GM23338 (cell line): ENCODE measurements around the gene EMILIN2. TPM values are rescaled to one million over a fixed set of nuclear protein-coding genes. Genes with fewer than 3 reads are reported as not detected.

Experiments
- ATAC-seq: fragments of 200-7000 bp; cut with Tn5 transposase; 3 replicates; pipeline ENCODE4 v1.9.1; 2020
- DNase-seq: peaks from one replicate; pipeline ENCODE4 v3.0.0-alpha.2; 2015; ENCODE audit warnings: low spot score
- H2AFZ ChIP-seq: fragments of 200-600 bp; sonication (generic); 2 replicates; pipeline ENCODE4 v1.8.0; 2016; ENCODE audit warnings: antibody characterized with exemption, mild to moderate bottlenecking, moderate library complexity
- H3F3A ChIP-seq: fragments of 200-600 bp; sonication (generic); replicated peaks from 2 replicates; pipeline ENCODE4 v1.8.0; 2017; ENCODE audit warnings: antibody characterized with exemption, mixed run types, low read depth
- H3K27ac ChIP-seq: fragments of 200-600 bp; sonication (generic); 2 replicates; pipeline ENCODE4 v1.6.1; 2016; ENCODE audit warnings: low read depth
- H3K27me3 ChIP-seq: fragments of 200-600 bp; sonication (generic); 2 replicates; pipeline ENCODE4 v1.8.0; 2016; ENCODE audit warnings: mild to moderate bottlenecking, mixed run types, moderate library complexity; ENCODE audit not compliant: insufficient read depth
- H3K36me3 ChIP-seq: fragments of 200-600 bp; sonication (generic); 2 replicates; pipeline ENCODE4 v1.8.0; 2016; ENCODE audit warnings: mild to moderate bottlenecking; ENCODE audit not compliant: insufficient read depth
- H3K4me1 ChIP-seq: fragments of 200-600 bp; sonication (generic); 2 replicates; pipeline ENCODE4 v1.8.0; 2016; ENCODE audit warnings: mild to moderate bottlenecking, moderate library complexity; ENCODE audit not compliant: insufficient read depth
- H3K4me2 ChIP-seq: fragments of 200-600 bp; sonication (generic); 2 replicates; pipeline ENCODE4 v1.7.1; 2017; ENCODE audit warnings: mixed run types
- H3K4me3 ChIP-seq: fragments of 200-600 bp; sonication (generic); 2 replicates; pipeline ENCODE4 v1.6.1; 2016; ENCODE audit warnings: mixed run types
- H3K79me2 ChIP-seq: fragments of 200-600 bp; sonication (generic); replicated peaks from 2 replicates; pipeline ENCODE4 v1.8.0; 2017; ENCODE audit warnings: mild to moderate bottlenecking; ENCODE audit not compliant: insufficient read depth
- H3K9me2 ChIP-seq: fragments of 200-600 bp; sonication (generic); 2 replicates; pipeline ENCODE4 v1.8.0; 2017; ENCODE audit not compliant: insufficient read depth
- H4K20me1 ChIP-seq: fragments of 200-600 bp; sonication (generic); replicated peaks from 2 replicates; pipeline ENCODE4 v1.8.0; 2017; ENCODE audit warnings: mild to moderate bottlenecking; ENCODE audit not compliant: insufficient read depth
- H3K27ac Mint-ChIP-seq: 2 replicates; pipeline ENCODE4 v1.8.0; 2020; ENCODE audit warnings: inconsistent platforms, mild to moderate bottlenecking, moderate library complexity, mixed read lengths
- H3K27me3 Mint-ChIP-seq: 3 replicates; pipeline ENCODE4 v1.8.0; 2022; ENCODE audit warnings: low read depth, mild to moderate bottlenecking, moderate library complexity, mixed read lengths, inconsistent platforms; ENCODE audit not compliant: insufficient read depth, poor library complexity
- H3K36me3 Mint-ChIP-seq: 3 replicates; pipeline ENCODE4 v1.8.0; 2021; ENCODE audit warnings: low read depth, mild to moderate bottlenecking, inconsistent platforms, moderate library complexity, mixed read lengths
- H3K4me1 Mint-ChIP-seq: 3 replicates; pipeline ENCODE4 v1.8.0; 2020; ENCODE audit warnings: mild to moderate bottlenecking, inconsistent platforms, mixed read lengths
- H3K4me3 Mint-ChIP-seq: 3 replicates; pipeline ENCODE4 v1.8.0; 2021; ENCODE audit warnings: moderate library complexity, mild to moderate bottlenecking, inconsistent platforms, mixed read lengths
- H3K9me3 Mint-ChIP-seq: 3 replicates; pipeline ENCODE4 v1.8.0; 2020; ENCODE audit warnings: moderate library complexity, mild to moderate bottlenecking, inconsistent platforms, mixed read lengths
- ETS1 ChIP-seq: IDR thresholded peaks from 2 replicates; pipeline ENCODE4 v1.6.1; 2016; ENCODE audit warnings: antibody characterized with exemption
- EZH2 ChIP-seq: fragments of 200-600 bp; sonication (generic); IDR thresholded peaks from one replicate; pipeline ENCODE4 v1.8.0; 2017; ENCODE audit warnings: antibody characterized with exemption, mild to moderate bottlenecking, low read depth; ENCODE audit not compliant: unreplicated experiment
- EZH2phosphoT487 ChIP-seq: fragments of 200-600 bp; sonication (generic); IDR thresholded peaks from one replicate; pipeline ENCODE4 v1.8.1; 2018; ENCODE audit warnings: antibody characterized with exemption; ENCODE audit not compliant: unreplicated experiment
- NANOG ChIP-seq: IDR thresholded peaks from 2 replicates; pipeline ENCODE4 v1.6.1; 2016; ENCODE audit warnings: antibody characterized with exemption, borderline replicate concordance
- POLR2AphosphoS5 ChIP-seq: IDR thresholded peaks from 2 replicates; pipeline ENCODE4 v1.6.1; 2016; ENCODE audit warnings: antibody characterized with exemption, low read depth
- REST ChIP-seq: IDR thresholded peaks from one replicate; pipeline ENCODE4 v1.6.1; 2018; ENCODE audit warnings: antibody characterized with exemption; ENCODE audit not compliant: unreplicated experiment
- ZNF114 ChIP-seq: fragments of 250-450 bp; sonication (Bioruptor Pico); IDR thresholded peaks from 2 replicates; pipeline ENCODE4 v1.5.0; 2020; ENCODE audit warnings: mild to moderate bottlenecking, moderate library complexity
- ZNF462 ChIP-seq: fragments of 250-450 bp; sonication (Bioruptor Pico); IDR thresholded peaks from 2 replicates; pipeline ENCODE4 v1.5.0; 2020; ENCODE audit warnings: mild to moderate bottlenecking, moderate library complexity
- polyA plus RNA-seq: library from polyadenylated mRNA; unstranded; fragments of >200 nt; fragmentation: Nextera tagmentation; extraction: Ambion mirVana; gene quantifications from 2 replicates; pipeline ENCODE4 v1.2.1, GENCODE V29; 2016
- total RNA-seq: library from RNA; depleted of rRNA; stranded (reverse); fragments of >200 nt; shearing (Covaris generic); gene quantifications from 2 replicates; pipeline ENCODE4 v1.2.3, GENCODE V29; 2014

The EMILIN2 gene
- total and polyA plus RNA-seq, 2 experiments from 2014 or later: 3.0 to 11.6 TPM

GRCh38 chr18:2840521-2840920 is 6.3 kb upstream of the EMILIN2 start:
- no peaks in the 10 kb centered on the region; the same call in 1 of the 2 replicates for H3K4me1 ChIP-seq
- peaks cover 15% of the 10 kb centered on the region for H3K9me3 Mint-ChIP-seq
- no peaks in the 10 kb centered on the region for H4K20me1 ChIP-seq
- no peak overlapping the region for H3K27ac ChIP-seq
- no peak overlapping the region for H3K4me3 Mint-ChIP-seq
- no peaks in the 10 kb centered on the region for H3K9me2 ChIP-seq
- peaks cover 30% of the 10 kb centered on the region for H3K27me3 ChIP-seq
- H3K4me2 ChIP-seq: no peak overlapping the region
- H3K36me3 Mint-ChIP-seq: peaks cover 4% of the 10 kb centered on the region; the same call in 1 of the 3 replicates
- H3K27me3 Mint-ChIP-seq: peaks cover 32% of the 10 kb centered on the region
- no peak overlapping the region for H3K4me3 ChIP-seq
- no peaks in the 10 kb centered on the region for H3K36me3 ChIP-seq
- H2AFZ ChIP-seq: no peak overlapping the region
- H3K27ac Mint-ChIP-seq: no peak overlapping the region
- ATAC-seq: no peak
- TF ChIP-seq EZH2phosphoT487 (no peak), ZNF114 (CRISPR knock-in tag) (no peak)
- no peaks in the 10 kb centered on the region; the same call in 2 of the 3 replicates for H3K4me1 Mint-ChIP-seq
- H3F3A ChIP-seq: no peaks in the 10 kb centered on the region
- no peak for DNase-seq
- H3K79me2 ChIP-seq: no peaks in the 10 kb centered on the region

GRCh38 chr18:2843146-2843545 is 3.7 kb upstream of the EMILIN2 start:
- ATAC-seq: no peak
- no peak overlapping the region for H3K4me3 Mint-ChIP-seq

More at GRCh38 chr18:2843146-2843545, 3.7 kb upstream of the EMILIN2 start:
- Histone ChIP-seq H3K27ac (no peak overlapping the region), H3K79me2 (no peaks in the 10 kb centered on the region), H3K27me3 (peaks cover 55% of the 10 kb centered on the region), H3K4me3 (no peak overlapping the region), H3K9me2 (no peaks in the 10 kb centered on the region), H4K20me1 (no peaks in the 10 kb centered on the region), H3F3A (peaks cover 2% of the 10 kb centered on the region; the same call in 1 of the 2 replicates), H2AFZ (no peak overlapping the region), H3K4me1 (peaks cover 2% of the 10 kb centered on the region), H3K36me3 (no peaks in the 10 kb centered on the region), H3K4me2 (no peak overlapping the region)
- DNase-seq: no peak
- H3K4me1 Mint-ChIP-seq: peaks cover 5% of the 10 kb centered on the region
- no peak overlapping the region for H3K27ac Mint-ChIP-seq
- H3K9me3 Mint-ChIP-seq: peaks cover 3% of the 10 kb centered on the region; the same call in 1 of the 3 replicates
- H3K27me3 Mint-ChIP-seq: peaks cover 51% of the 10 kb centered on the region
- H3K36me3 Mint-ChIP-seq: no peaks in the 10 kb centered on the region; the same call in 1 of the 3 replicates
- TF ChIP-seq ETS1 (no peak), POLR2AphosphoS5 (no peak), ZNF462 (CRISPR knock-in tag) (no peak), NANOG (no peak), REST (no peak), EZH2 (no peak), ZNF114 (CRISPR knock-in tag) (no peak)
